ENCODE measurements around the gene SEMA3E. TPM values are rescaled to one million over a fixed set of nuclear protein-coding genes. Genes with fewer than 3 reads are reported as not detected.

The SEMA3E gene
- total and polyA plus RNA-seq, 4 donors: 1.0 to 23.5 (median 3.1) TPM

DNA sequence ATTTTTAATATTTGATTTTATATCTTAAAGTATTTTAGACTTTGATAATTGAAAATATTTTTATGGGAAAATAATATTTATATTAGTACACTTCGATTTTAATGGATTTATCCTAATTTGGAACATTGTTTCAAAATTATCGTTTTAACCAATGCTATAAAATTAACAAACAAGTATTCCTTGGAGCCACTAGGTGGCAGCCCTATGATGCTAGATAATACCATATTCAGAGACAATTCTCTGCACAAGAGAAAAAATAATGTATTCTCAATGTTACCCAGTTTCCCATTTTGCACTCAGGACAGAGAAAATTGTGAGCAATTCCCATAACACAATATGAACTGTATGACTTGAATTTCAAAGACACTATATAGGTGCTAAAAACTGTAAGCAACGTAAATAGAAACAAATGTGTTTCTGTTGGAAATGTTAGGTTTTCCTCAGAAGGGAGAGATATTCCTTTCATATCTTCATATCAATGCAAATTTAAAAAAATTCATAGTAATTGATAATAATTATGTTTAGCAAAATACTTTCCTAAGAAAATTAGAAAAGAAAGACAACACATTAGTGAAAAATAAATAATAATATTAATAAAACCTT, 237.8 kb downstream of the SEMA3E start:
- WGBS, 2 donors: 33% methylated on average over 3 of the region's 3 CpGs

DNA sequence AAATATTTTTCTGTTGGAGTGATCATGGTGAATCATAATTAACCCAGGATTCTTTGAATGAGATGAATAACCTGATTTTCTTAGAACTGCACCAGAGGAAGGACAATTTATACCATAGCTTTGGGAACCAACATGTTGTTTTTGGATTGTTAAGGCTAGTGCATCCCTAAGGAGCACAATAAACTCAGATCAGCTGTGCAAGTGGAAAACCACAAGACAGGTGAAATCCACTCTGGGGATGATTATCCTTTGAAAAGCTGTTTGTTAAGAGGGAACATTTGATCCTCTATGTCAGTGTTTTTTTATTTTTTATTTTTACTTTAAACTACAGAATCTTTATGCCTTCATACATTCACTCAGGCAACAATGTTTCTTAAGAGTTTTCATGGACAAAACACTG, 254.2 kb downstream of the SEMA3E start:
- ATAC-seq (ENCODE audit: insufficient read depth, low FRiP score) (no peak), DNase-seq (no peak)
- Histone ChIP-seq H3K27ac (ENCODE audit: low read depth in 1 of 2, low read length in 1 of 2) (no peak overlapping the region), H3K4me3 (no peak overlapping the region), H3K36me3 (ENCODE audit: control insufficient read depth in 4 of 4, insufficient read depth in 4 of 4, low read length in 4 of 4) (no peaks in the 10 kb centered on the region), H3K27me3 (ENCODE audit: control insufficient read depth in 3 of 3, insufficient read depth in 3 of 3, low read length in 2 of 3) (no peaks in the 10 kb centered on the region), H3K9me3 (ENCODE audit: control insufficient read depth in 4 of 4, insufficient read depth in 3 of 4, low read length in 3 of 4) (no peaks in the 10 kb centered on the region), H3K9ac (ENCODE audit: insufficient read depth in 1 of 2, low read length in 2 of 2) (no peak overlapping the region), H3K4me1 (ENCODE audit: control insufficient read depth in 5 of 5, insufficient read depth in 5 of 5, low read length in 5 of 5) (no peaks in the 10 kb centered on the region)
- no peak for TF ChIP-seq CTCF (IDR thresholded peaks at IDR 0.05; ENCODE audit: control extremely low read depth, extremely low read depth)

More for the DNA sequence above, 237.8 kb downstream of the SEMA3E start:
- ATAC-seq (ENCODE audit: insufficient read depth, low FRiP score) (peak; percentile 62), DNase-seq (peak; percentile 29 to 85 (median 75))
- peak; percentile 24 for TF ChIP-seq CTCF (IDR thresholded peaks at IDR 0.05; ENCODE audit: control extremely low read depth, extremely low read depth)
- Histone ChIP-seq H3K27me3 (ENCODE audit: control insufficient read depth in 3 of 3, insufficient read depth in 3 of 3, low read length in 2 of 3) (no peaks in the 10 kb centered on the region), H3K9me3 (ENCODE audit: control insufficient read depth in 4 of 4, insufficient read depth in 3 of 4, low read length in 3 of 4) (no peaks in the 10 kb centered on the region), H3K4me3 (no peak overlapping the region), H3K4me1 (ENCODE audit: control insufficient read depth in 5 of 5, insufficient read depth in 5 of 5, low read length in 5 of 5) (peaks cover 0 to 19% (median 0%) of the 10 kb centered on the region in 5 donors), H3K27ac (ENCODE audit: low read depth in 1 of 2, low read length in 1 of 2) (no peak overlapping the region), H3K9ac (ENCODE audit: insufficient read depth in 1 of 2, low read length in 2 of 2) (no peak overlapping the region), H3K36me3 (ENCODE audit: control insufficient read depth in 4 of 4, insufficient read depth in 4 of 4, low read length in 4 of 4) (no peaks in the 10 kb centered on the region)

GRCh38 chr7:83388436-83388835, 260.5 kb downstream of the SEMA3E start:
- ATAC-seq (ENCODE audit: insufficient read depth, low FRiP score) (no peak), DNase-seq (no peak)
- Histone ChIP-seq H3K27ac (ENCODE audit: low read depth in 1 of 2, low read length in 1 of 2) (no peak overlapping the region), H3K4me1 (ENCODE audit: control insufficient read depth in 5 of 5, insufficient read depth in 5 of 5, low read length in 5 of 5) (no peaks in the 10 kb centered on the region), H3K4me3 (no peak overlapping the region), H3K9ac (ENCODE audit: insufficient read depth in 1 of 2, low read length in 2 of 2) (no peak overlapping the region), H3K27me3 (ENCODE audit: control insufficient read depth in 3 of 3, insufficient read depth in 3 of 3, low read length in 2 of 3) (no peaks in the 10 kb centered on the region), H3K9me3 (ENCODE audit: control insufficient read depth in 4 of 4, insufficient read depth in 3 of 4, low read length in 3 of 4) (no peaks in the 10 kb centered on the region), H3K36me3 (ENCODE audit: control insufficient read depth in 4 of 4, insufficient read depth in 4 of 4, low read length in 4 of 4) (no peaks in the 10 kb centered on the region)
- TF ChIP-seq CTCF (IDR thresholded peaks at IDR 0.05; ENCODE audit: control extremely low read depth, extremely low read depth): no peak

DNA sequence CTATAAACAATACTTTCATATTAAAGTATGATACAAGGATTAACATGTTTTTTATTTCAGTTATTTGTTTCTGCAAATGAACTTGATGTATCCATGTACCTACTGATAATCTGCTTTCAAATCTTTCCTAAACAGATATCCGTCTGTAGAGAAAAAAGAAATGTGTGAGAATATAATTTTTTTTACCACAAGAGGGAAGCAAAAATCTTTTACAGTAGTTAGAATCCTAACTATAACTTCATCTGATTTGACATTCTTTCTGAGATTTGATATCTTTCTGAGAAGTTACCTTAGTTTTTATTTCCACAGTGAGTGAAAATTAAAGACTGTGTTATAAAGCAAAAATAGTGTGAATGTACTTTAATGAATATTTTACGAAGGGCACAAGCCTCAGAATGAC, 282.3 kb downstream of the SEMA3E start:
- Histone ChIP-seq H3K36me3 (ENCODE audit: control insufficient read depth in 4 of 4, insufficient read depth in 4 of 4, low read length in 4 of 4) (no peaks in the 10 kb centered on the region), H3K27me3 (ENCODE audit: control insufficient read depth in 3 of 3, insufficient read depth in 3 of 3, low read length in 2 of 3) (no peaks in the 10 kb centered on the region), H3K4me3 (no peak overlapping the region), H3K4me1 (ENCODE audit: control insufficient read depth in 5 of 5, insufficient read depth in 5 of 5, low read length in 5 of 5) (peaks cover 0 to 16% (median 4%) of the 10 kb centered on the region in 5 donors), H3K9ac (ENCODE audit: insufficient read depth in 1 of 2, low read length in 2 of 2) (no peak overlapping the region), H3K27ac (ENCODE audit: low read depth in 1 of 2, low read length in 1 of 2) (no peak overlapping the region), H3K9me3 (ENCODE audit: control insufficient read depth in 4 of 4, insufficient read depth in 3 of 4, low read length in 3 of 4) (no peaks in the 10 kb centered on the region)
- WGBS, 2 donors: 51 to 54% methylated on average over 2 of the region's 2 CpGs
- TF ChIP-seq CTCF (IDR thresholded peaks at IDR 0.05; ENCODE audit: control extremely low read depth, extremely low read depth): no peak
- no peak for ATAC-seq (ENCODE audit: insufficient read depth, low FRiP score)
- peak in 2 of 3 donors; percentile 10 for DNase-seq

Data from lung (tissue), 12 donors.